H4 (cell line): Measurements from ENCODE around the gene TUBB1. TPM values are rescaled to one million over a fixed set of nuclear protein-coding genes. Genes with fewer than 3 reads are reported as not detected.
"Not testable (repeated sequence)": the region's sequence is repeated elsewhere in the genome, so short reads cannot be mapped to it uniquely, and the experiment has no call there.

Experiments used
- DNase-seq: peaks from one replicate; pipeline ENCODE4 v3.0.0-alpha.2; 2015; ENCODE audit warnings: low spot score
- total RNA-seq: library from RNA; depleted of rRNA; stranded (reverse); fragments of >200 nt; shearing (Covaris generic); gene quantifications from 2 replicates; pipeline ENCODE4 v1.2.3, GENCODE V29; 2014; rRNA removed

TUBB1 gene
- total RNA-seq, result not detected in 2 replicates

- DNase-seq, result no peak
These were observed at the start of gene TUBB1 for GRCh38 chr20:59019217-59019616. Gene TUBB1, plus strand, starts transcription at chr20:59019429. Its CDS starts 94 bp downstream, at chr20:59019523.

GRCh38 chr20:58969439-58969838, 49.8 kb upstream of the TUBB1 start:
- DNase-seq, result no peak

DNA sequence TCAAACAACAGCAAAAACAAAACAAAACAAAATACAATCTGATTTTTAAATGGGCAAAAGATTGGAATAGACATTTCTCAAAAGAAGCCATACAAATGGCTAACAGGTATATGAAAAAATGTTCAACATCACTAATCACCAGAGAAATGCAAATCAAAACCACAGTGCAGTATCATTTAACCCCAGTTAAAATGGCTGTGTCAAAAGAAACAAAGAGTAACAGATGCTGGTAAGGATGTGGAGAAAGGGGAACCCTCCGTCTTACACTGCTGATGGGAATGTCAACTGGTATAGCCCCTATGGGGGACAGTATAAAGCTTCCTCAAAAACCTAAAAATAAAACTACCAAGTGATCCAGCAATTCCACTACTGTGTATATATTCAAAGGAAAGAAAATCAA, 49.1 kb upstream of the TUBB1 start:
- no peak for DNase-seq

GRCh38 chr20:58971429-58971828, 47.8 kb upstream of the TUBB1 start:
- no peak for DNase-seq

GRCh38 chr20:58973179-58973578, 46.0 kb upstream of the TUBB1 start:
- no peak for DNase-seq

- DNase-seq, result no peak
These were observed 45.4 kb upstream of the TUBB1 start for GRCh38 chr20:58973866-58974265.

GRCh38 chr20:58975353-58975752, 43.9 kb upstream of the TUBB1 start:
- no peak for DNase-seq

DNA sequence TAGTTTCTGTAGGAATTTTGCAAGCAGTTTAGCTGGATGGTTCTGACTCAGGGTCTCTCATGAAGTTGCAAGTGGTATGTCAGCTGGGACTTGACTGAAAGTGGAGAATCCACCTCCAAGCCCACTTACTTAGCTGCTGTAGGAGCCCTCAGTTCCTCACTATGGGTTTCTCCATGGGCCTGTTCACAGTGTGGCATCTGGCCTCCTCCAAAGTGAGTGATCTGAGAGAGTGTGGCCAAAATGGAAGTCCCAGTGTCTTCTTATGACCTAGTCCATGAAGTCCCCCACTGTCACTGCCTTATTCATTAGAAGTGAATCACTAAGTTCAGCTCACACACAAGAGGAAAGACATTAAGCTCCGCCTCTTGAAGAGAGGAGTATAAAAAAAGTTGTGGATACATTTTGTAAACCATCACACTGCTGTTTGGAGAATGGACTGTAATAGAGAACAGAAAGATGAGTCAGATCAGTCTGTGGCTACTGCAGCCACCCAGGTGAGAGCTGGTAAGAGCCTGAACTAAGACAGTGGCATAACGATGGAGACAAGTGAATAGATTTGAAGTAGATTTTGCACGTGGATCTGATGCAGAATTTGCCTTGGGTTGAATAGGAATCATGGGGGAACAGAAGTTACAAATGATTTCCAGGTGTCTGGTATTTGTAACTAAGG, 43.0 kb upstream of the TUBB1 start:
- peak; percentile 7 for DNase-seq

GRCh38 chr20:58978351-58979190, 40.7 kb upstream of the TUBB1 start:
- DNase-seq, result no peak

DNA sequence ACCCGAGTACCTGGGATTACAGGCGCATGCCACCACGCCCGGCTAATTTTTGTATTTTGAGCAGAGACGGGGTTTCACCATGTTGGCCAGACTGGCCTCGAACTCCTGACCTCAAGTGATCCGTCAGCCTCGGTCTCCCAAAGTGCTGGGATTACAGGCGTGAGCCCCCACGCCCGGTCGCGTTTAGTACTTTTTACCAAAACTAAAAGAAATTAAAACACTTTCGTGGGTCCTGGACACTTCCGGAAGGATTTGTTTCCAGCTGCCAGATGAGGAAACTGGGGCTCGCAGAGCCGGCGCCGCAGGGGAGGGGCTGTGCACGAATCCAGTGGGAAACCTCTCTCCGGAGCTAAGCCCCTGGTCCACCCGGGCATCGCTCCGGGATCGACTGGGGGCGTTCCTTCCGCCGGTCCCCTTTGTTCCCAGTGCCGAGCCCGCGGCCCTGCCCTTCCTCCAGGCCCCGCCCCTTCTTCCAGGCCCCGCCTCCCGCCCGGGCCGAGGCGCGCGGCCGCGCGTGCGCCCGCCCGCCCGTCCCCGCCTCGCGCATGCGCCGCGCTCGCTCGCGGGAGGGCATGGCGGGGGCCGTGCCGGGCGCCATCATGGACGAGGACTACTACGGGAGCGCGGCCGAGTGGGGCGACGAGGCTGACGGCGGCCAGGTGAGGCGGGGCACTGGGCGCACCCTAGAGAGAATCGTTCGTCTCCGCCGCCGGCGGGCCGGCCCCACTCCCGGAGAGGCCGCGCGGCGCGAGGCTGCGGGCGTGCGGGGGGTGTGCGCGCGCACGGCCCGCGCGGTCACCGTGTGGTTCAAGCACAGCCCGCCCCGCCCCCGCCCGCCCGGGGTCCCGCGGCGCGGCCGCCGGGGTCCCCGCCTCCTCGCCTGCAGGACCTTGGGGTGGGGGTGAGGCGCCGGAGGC, 38.3 kb upstream of the TUBB1 start, which contains the start of gene NELFCD:
Gene NELFCD, plus strand, starts transcription at position 546 of the 917 bp plus-strand sequence. Its CDS starts 54 bp downstream, at position 600.
- peak; percentile 60 for DNase-seq

DNA sequence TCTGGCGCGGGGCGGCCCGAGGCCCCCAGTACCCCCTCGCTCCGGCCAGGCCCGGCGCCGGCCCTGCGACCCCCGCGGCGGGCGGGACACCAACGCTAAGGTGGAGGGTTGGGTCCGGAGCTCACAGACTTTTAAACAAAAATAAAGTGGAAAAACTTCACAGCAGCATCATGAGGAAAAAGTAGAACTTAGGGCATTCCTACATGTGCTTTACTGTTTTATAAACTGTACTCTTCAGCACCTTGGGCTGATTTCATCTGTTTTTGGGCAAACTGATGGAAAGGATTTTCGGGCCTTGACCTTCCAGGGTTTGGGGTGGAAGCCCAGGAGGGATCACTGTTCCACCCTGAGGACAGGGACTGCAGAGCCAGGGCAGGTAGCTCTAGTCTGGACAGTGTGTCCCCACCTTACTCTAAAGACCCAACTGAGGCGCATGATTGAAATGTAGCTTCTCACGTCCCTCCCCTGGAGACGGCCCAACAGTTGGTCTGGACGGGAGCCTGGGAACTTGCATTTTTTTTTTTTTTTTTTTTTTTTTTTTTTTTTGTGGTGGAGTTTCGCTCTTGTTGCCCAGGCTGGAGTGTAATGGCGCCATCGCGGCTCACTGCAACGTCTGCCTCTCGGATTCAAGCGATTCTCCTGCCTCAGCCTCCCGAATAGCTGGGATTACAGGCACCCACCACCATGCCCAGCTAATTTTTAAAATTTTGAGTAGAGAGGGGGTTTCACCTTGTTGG, 37.4 kb upstream of the TUBB1 start:
- DNase-seq, result peak; percentile 2

GRCh38 chr20:58982406-58983114, 36.7 kb upstream of the TUBB1 start:
- DNase-seq, result no peak

GRCh38 chr20:58983115-58983468, 36.1 kb upstream of the TUBB1 start:
- not testable (repeated sequence) for DNase-seq

DNA sequence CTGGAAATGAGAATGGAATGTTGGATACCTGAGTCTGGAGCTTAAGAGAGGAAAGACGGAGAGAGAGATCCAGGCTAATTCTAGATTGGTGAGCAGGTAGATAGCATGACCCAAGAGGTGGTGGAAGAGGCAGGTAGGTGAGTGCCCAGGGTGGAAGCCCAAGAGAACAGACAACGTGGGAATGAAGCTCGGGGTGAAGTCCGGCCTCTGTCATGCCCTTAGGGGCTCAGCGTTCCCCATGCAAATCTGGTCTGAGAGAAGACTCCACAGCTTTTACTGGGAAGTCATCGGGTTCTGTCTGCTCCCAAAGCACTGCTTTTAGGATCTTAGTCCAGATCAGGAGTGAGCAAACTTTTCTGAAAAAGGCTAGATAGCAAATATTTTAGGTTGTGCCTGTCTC, 34.5 kb upstream of the TUBB1 start:
- no peak for DNase-seq

- DNase-seq, result no peak
These were observed 33.6 kb upstream of the TUBB1 start for GRCh38 chr20:58985656-58986055.

DNA sequence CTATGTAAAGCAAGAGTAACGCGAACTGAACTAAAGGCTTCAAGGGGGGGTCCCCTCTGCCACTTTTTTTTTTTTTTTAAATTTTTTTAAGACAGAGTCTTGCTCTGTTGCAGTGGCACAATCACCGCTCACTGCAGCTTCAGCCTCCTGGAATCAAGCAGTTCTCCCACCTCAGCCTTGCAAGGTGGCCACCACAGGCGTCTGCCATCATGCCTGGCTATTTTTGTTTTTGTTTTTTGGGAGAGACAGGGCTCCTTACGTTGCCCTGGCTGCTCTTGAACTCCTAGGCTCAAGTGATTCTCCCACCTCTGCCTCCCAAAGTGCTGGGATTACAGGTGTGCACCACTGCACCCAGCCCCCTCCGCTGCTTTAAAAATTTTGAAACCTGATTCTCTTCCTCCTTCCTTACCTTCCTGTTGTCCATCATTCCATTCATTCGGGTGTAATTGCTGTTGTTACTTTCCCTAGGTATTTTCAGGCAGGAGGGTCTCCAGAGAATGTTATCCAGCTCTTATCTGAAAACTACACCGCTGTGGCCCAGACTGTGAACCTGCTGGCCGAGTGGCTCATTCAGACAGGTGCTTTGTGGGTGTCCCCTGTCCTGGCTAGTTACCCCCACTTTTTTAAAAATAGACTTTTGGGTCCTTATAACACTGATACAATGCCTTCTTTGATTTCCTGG, 32.8 kb upstream of the TUBB1 start:
- no peak for DNase-seq

GRCh38 chr20:58986968-58987517, 32.2 kb upstream of the TUBB1 start:
- no peak for DNase-seq

DNA sequence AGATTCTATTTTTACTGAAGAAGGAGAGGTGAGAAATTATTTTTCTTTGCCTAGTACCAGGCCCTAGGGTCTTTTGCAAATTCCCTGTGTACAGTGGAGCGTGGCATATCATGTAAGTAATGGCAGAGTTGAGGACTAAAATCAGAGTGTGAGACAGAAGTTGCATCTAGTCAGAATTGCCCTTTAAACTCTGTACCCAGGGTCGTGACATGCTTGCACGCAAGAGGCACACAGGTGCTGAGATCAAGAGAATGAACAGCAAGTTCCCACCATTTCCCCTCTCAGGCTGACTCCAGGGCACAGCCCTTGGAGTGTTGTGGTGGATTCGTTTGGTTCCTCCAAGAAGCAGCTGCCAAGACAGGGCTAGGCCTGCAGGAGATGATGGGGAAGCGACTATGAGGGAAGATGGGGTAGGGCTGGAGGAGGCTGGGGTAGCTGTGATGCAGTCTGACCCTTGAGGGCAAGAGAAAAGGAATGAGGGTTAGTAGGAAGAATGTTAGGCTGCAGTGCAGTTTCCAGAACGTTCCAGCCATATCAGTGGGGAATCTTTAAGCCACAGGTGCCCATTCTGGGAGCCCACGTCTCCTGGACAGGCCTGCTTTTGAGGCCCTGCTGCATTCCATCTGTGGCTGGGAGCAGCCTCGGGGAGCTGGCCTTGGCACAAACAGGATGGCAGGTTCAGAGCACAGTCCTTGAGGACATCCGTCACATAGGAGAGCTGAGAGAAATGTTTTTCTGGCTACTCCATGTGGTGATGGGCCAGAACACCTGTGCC, 31.3 kb upstream of the TUBB1 start:
- DNase-seq, result no peak

GRCh38 chr20:58988565-58988882, 30.7 kb upstream of the TUBB1 start:
- no peak for DNase-seq
